Nephron (organoid): ENCODE results near the gene CD34.
A peak's percentile ranks its signal among the peaks of the same experiment; 100 is the strongest.
"Not testable (repeated sequence)": the region's sequence is repeated elsewhere in the genome, so short reads cannot be mapped to it uniquely, and the experiment has no call there.

Source experiments
- H3K27ac Mint-ChIP-seq, 3 experiments: 2 replicates each; pipeline ENCODE4 v1.8.0; 2020; ENCODE audit warnings: mixed read lengths in 3 of 3, mild to moderate bottlenecking in 2 of 3, moderate library complexity in 1 of 3
- H3K27me3 Mint-ChIP-seq: 2 replicates; pipeline ENCODE4 v1.8.0; 2021; ENCODE audit warnings: low read depth, mild to moderate bottlenecking, moderate library complexity, mixed read lengths
- H3K36me3 Mint-ChIP-seq: 2 replicates; pipeline ENCODE4 v1.8.0; 2020; ENCODE audit warnings: low read depth, mixed read lengths
- H3K4me1 Mint-ChIP-seq: 2 replicates; pipeline ENCODE4 v1.8.0; 2020; ENCODE audit warnings: mixed read lengths
- H3K4me3 Mint-ChIP-seq, 3 experiments: 2 replicates each; pipeline ENCODE4 v1.8.0; 2020; ENCODE audit warnings: mild to moderate bottlenecking in 3 of 3, mixed read lengths in 3 of 3, moderate library complexity in 2 of 3
- H3K9me3 Mint-ChIP-seq: 2 replicates; pipeline ENCODE4 v1.8.0; 2020; ENCODE audit warnings: mixed read lengths
- CTCF ChIP-seq, 3 experiments: fragments of 200-600 bp; sonication (generic); IDR thresholded peaks; one replicate each; pipeline ENCODE4 v1.5.0; 2021; ENCODE audit warnings: antibody characterized with exemption in 3 of 3; ENCODE audit not compliant: unreplicated experiment in 3 of 3

CD34 gene

GRCh38 chr1:207884266-207885029 lies 26.5 kb downstream of the CD34 start:
- H3K4me3 Mint-ChIP-seq = no peak overlapping the region
- H3K27me3 Mint-ChIP-seq = peaks cover 4% of the 10 kb centered on the region
- H3K4me1 Mint-ChIP-seq = peaks cover 27% of the 10 kb centered on the region
- no peaks in the 10 kb centered on the region for H3K36me3 Mint-ChIP-seq
- TF ChIP-seq CTCF (IDR thresholded peaks at IDR 0.05; ENCODE audit: unreplicated experiment in 3 of 3) = no peak
- H3K27ac Mint-ChIP-seq = peak overlapping the region in 2 of 3 experiments; percentile 32 to 64
- no peaks in the 10 kb centered on the region for H3K9me3 Mint-ChIP-seq

GRCh38 chr1:207883660-207884250 lies 27.2 kb downstream of the CD34 start:
- H3K4me1 Mint-ChIP-seq = peaks cover 25% of the 10 kb centered on the region
- TF ChIP-seq CTCF (IDR thresholded peaks at IDR 0.05; ENCODE audit: unreplicated experiment in 3 of 3) = no peak
- no peak overlapping the region for H3K4me3 Mint-ChIP-seq
- no peaks in the 10 kb centered on the region for H3K36me3 Mint-ChIP-seq
- H3K9me3 Mint-ChIP-seq = no peaks in the 10 kb centered on the region
- H3K27me3 Mint-ChIP-seq = peaks cover 8% of the 10 kb centered on the region
- no peak overlapping the region for H3K27ac Mint-ChIP-seq

DNA sequence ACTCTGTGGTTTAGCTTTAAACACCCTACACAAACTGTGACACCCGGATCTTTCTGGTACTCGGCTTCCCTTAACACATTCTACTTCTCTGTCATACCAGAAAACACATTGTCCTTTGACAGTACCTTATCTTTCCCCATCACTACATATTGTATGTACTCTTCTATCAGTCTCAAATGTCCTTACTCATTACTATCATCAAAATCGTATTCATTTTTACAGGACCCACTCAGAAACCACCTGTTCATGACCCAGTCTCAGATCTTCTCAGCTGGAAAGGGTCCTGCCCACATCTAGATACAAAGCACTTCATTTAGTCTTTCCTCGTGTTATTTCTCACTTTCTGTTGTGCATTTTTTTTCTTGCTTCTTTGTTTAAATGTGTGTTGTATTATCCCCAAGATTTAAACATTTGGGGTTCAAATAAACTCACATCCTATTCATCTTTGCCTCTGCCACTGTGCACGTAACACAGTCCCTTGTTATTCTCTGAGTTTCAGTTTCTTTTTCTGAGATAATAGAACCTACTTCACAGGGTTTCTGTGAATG lies 27.7 kb downstream of the CD34 start:
- Mint-ChIP-seq H3K27ac (no peak overlapping the region), H3K9me3 (no peaks in the 10 kb centered on the region), H3K4me3 (no peak overlapping the region), H3K27me3 (peaks cover 8% of the 10 kb centered on the region), H3K4me1 (peaks cover 20% of the 10 kb centered on the region), H3K36me3 (no peaks in the 10 kb centered on the region)
- TF ChIP-seq CTCF (IDR thresholded peaks at IDR 0.05; ENCODE audit: unreplicated experiment in 3 of 3) = no peak

DNA sequence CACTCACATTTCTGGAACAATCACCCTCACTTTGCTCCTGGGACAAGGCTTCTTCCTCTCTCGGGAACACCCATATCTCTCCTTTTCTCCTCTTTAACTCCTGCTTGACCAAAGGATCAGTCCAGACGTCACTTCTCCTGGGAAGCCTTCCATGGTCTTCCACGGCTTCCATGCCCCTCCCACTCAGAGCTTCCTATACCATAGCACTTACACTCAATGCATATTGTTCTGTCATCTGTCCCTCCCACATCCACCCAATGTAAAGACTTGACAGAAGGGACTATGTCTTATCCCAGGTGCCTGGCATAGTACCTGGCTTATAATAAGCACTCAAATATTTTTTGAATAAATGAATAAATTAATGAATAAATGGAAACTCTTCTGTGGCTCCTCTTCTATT lies 28.2 kb downstream of the CD34 start:
- TF ChIP-seq CTCF (IDR thresholded peaks at IDR 0.05; ENCODE audit: unreplicated experiment in 3 of 3) = no peak
- Mint-ChIP-seq H3K4me3 (no peak overlapping the region), H3K4me1 (peaks cover 20% of the 10 kb centered on the region), H3K9me3 (no peaks in the 10 kb centered on the region), H3K36me3 (no peaks in the 10 kb centered on the region), H3K27ac (no peak overlapping the region), H3K27me3 (peaks cover 10% of the 10 kb centered on the region)

DNA sequence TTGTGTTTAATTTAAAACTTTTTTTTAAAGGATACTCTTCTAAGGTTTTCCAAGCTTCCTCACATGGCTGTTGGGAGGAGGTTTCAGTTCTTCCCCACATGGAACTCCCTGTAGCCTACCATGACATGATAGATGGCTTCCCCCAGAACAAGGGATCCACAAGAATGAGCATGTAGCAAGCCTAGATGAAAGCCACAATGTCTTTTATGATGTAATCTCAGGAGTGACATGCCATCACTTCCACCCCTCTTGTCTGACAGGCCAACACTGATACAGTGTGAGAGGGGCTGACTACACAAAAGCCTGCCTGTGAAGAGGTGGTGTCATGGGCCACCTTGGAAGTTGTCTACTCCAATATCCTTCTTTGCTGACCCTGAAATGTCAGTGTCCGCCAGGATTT lies 32.0 kb downstream of the CD34 start:
- no peak overlapping the region for H3K4me3 Mint-ChIP-seq
- peaks cover 19% of the 10 kb centered on the region for H3K27me3 Mint-ChIP-seq
- peaks cover 4% of the 10 kb centered on the region for H3K4me1 Mint-ChIP-seq
- no peaks in the 10 kb centered on the region for H3K9me3 Mint-ChIP-seq
- no peak overlapping the region for H3K27ac Mint-ChIP-seq
- no peaks in the 10 kb centered on the region for H3K36me3 Mint-ChIP-seq
- no peak for TF ChIP-seq CTCF (IDR thresholded peaks at IDR 0.05; ENCODE audit: unreplicated experiment in 3 of 3)

DNA sequence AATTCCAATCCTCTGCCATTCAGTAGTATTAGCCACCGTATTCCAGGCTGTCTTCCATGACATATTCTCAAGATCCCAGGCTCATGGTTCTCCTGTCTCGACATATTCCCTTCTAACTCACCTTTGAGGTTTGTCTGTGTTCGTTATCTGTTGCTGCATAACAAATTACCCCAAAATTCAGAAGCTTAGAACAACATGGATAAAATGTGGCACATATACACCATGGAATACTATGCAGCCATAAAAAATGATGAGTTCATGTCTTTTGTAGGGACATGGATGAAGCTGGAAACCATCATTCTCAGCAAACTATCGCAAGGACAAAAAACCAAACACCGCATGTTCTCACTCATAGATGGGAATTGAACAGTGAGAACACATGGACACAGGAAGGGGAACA lies 33.0 kb downstream of the CD34 start:
- H3K4me1 Mint-ChIP-seq = peaks cover 11% of the 10 kb centered on the region
- H3K36me3 Mint-ChIP-seq, H3K27ac Mint-ChIP-seq, H3K9me3 Mint-ChIP-seq, H3K4me3 Mint-ChIP-seq: not testable (repeated sequence)
- peaks cover 22% of the 10 kb centered on the region for H3K27me3 Mint-ChIP-seq
